Ascending aorta (tissue), 2 donors: ENCODE measurements around the gene NFIA. TPM values are rescaled to one million over a fixed set of nuclear protein-coding genes. Genes with fewer than 3 reads are reported as not detected.
A peak's percentile ranks its signal among the peaks of the same experiment; 100 is the strongest.

Experiments
- DNase-seq, 2 donors: peaks; one replicate each; pipeline ENCODE4 v3.0.0-alpha.2; 2019; ENCODE audit warnings: low spot score in 2 of 2
- H3K27ac ChIP-seq, 2 donors: fragments of 200-600 bp; sonication (generic); one replicate each; pipeline ENCODE4 v1.5.1; 2016 to 2017; ENCODE audit warnings: mild to moderate bottlenecking in 1 of 2
- H3K27me3 ChIP-seq: fragments of 200-600 bp; sonication (generic); one replicate; pipeline ENCODE4 v1.5.1; 2017
- H3K36me3 ChIP-seq, 2 donors: fragments of 200-600 bp; sonication (generic); one replicate each; pipeline ENCODE4 v1.5.1; 2016
- H3K4me1 ChIP-seq, 2 donors: fragments of 200-600 bp; sonication (generic); one replicate each; pipeline ENCODE4 v1.5.1; 2016 to 2017; ENCODE audit warnings: mild to moderate bottlenecking in 1 of 2
- H3K4me3 ChIP-seq, 2 donors: fragments of 200-600 bp; sonication (generic); one replicate each; pipeline ENCODE4 v1.5.1; 2016 to 2017; ENCODE audit warnings: mild to moderate bottlenecking in 1 of 2
- H3K9me3 ChIP-seq, 2 donors: fragments of 200-600 bp; sonication (generic); one replicate each; pipeline ENCODE4 v1.5.1; 2016
- intact Hi-C: fragments of 100-400 bp; cut with DNase I; formaldehyde crosslinking; loops from one replicate; pipeline ENCODE4 v1.15.1; 2023
- total RNA-seq: library from RNA; depleted of rRNA; stranded (reverse); fragments of >200 nt; gene quantifications from one replicate; pipeline ENCODE4 v1.1.0, GENCODE V29; 2016
- TF ChIP-seq, protein P1 (sequence below), 3 experiments: fragments of 200-600 bp in 2 of 3; fragments of 450-650 bp in 1 of 3; sonication (generic) in 2 of 3; IDR thresholded peaks; one replicate each; pipeline ENCODE4 v1.5.1; 2016 to 2019; ENCODE audit warnings: antibody characterized with exemption in 3 of 3, mild to moderate bottlenecking in 1 of 3, moderate library complexity in 1 of 3

The NFIA gene
- total RNA-seq, 1 donor from 2014 or later: 52.0 TPM

DNA sequence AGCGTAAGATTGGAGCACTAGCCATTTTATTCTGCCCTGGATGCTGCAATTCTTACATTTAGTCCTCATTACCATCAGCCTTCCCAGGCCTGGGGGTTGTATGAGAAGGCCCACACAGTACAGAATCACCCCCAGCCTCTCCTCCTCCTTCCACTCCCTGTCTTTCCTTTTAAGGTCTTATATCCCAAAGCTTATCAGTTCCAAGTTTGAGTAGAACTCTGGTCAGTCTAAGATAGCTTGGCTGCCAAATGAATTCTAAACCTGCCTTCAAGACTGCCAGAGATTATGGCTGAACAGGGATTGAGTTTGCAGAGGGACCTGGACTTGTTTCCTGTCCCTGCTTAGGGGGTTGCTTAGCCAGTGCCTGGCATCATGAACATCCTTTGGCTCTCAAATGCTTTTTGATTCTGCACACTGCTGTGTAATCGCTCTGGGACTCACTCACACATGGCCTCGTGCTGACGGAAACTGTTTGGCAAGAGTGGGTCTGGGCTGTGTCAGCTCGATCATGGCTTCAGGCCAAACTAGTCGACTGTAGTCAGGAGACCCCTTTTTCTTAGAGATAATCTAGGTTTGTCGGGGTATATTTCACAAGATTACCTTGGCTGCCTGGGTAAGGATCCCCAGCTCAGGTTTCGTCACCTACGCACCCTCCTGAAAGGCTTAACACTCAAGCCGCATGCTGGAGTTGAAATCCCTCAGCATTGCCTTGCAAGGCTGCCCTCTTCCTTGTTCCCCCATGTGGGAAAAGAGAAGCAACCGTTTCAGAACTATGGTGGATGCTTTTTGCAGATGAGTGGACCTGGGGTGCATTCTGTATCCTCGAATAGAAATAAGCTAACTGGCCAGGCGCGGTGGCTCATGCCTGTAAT is 252.6 kb downstream of the NFIA start:
- no peaks in the 10 kb centered on the region for H3K9me3 ChIP-seq
- TF ChIP-seq, protein P1, sequence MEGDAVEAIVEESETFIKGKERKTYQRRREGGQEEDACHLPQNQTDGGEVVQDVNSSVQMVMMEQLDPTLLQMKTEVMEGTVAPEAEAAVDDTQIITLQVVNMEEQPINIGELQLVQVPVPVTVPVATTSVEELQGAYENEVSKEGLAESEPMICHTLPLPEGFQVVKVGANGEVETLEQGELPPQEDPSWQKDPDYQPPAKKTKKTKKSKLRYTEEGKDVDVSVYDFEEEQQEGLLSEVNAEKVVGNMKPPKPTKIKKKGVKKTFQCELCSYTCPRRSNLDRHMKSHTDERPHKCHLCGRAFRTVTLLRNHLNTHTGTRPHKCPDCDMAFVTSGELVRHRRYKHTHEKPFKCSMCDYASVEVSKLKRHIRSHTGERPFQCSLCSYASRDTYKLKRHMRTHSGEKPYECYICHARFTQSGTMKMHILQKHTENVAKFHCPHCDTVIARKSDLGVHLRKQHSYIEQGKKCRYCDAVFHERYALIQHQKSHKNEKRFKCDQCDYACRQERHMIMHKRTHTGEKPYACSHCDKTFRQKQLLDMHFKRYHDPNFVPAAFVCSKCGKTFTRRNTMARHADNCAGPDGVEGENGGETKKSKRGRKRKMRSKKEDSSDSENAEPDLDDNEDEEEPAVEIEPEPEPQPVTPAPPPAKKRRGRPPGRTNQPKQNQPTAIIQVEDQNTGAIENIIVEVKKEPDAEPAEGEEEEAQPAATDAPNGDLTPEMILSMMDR (IDR thresholded peaks at IDR 0.05): no peak
- intact Hi-C loops: loop anchor here (5.0 to 10.0 kb wide), 4 partner anchors 38 to 363 kb away; no protein-coding TSS in a partner anchor
- peak in 1 of 2 donors; percentile 81 for DNase-seq
- H3K4me3 ChIP-seq: no peak overlapping the region
- peaks cover 3 to 37% of the 10 kb centered on the region in 2 donors for H3K4me1 ChIP-seq
- H3K27me3 ChIP-seq: no peaks in the 10 kb centered on the region
- H3K27ac ChIP-seq: peak overlapping the region; percentile 67 to 70
- peaks cover 0 to 7% of the 10 kb centered on the region in 2 donors for H3K36me3 ChIP-seq

DNA sequence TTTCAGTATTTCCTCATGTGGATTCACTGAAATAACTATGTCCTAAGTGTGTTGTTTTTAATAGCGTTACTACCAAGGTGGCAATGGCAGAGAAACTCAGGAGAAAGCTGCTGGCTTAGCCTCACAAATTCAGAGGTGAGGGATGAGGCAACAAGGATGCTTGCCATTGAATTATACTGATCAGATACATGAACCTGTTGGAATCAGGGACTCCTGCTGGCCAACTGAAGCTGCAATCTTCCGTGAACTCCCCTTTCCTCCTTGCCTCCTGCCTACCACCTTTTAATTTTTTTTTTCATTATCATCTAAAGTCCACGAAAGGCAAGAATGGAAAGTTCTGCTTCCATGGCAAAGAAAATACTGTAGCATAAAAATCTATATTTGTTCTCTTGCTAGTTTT is 254.7 kb downstream of the NFIA start:
- no peaks in the 10 kb centered on the region for H3K9me3 ChIP-seq
- intact Hi-C loops: loop anchor here (2.0 to 10.0 kb wide), 4 partner anchors 50 to 365 kb away; no protein-coding TSS in a partner anchor
- DNase-seq: no peak
- H3K4me1 ChIP-seq: peaks cover 3 to 39% of the 10 kb centered on the region in 2 donors
- no peaks in the 10 kb centered on the region for H3K27me3 ChIP-seq
- peak overlapping the region; percentile 86 to 88 for H3K27ac ChIP-seq
- H3K36me3 ChIP-seq: peaks cover 0 to 7% of the 10 kb centered on the region in 2 donors
- no peak overlapping the region for H3K4me3 ChIP-seq
- TF ChIP-seq, protein P1 (IDR thresholded peaks at IDR 0.05): peak in 1 of 3 experiments; percentile 15

DNA sequence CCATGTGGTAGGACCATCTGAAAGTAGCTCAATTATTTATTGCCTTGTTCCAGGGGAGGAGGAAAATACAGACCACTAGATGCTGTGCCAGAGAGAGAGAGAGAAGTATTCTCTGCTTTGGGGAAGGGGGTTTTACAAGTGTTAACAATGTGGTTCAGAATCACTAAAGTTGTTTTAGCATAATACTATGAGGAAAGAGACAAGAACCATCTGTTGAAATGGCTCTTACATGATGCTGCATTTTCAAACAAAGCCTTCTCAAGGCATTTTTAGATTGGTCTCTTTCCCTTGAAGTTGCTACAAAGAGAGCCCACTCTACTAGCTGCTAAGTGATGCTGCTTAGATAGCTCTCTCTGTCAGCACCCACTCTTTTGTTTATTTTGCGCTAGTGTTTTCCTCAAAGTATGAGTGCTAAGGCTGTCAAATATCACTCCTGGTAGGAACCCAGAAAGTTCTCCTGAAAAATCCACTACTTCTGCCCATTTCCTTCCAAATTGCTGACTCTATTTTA is 255.1 kb downstream of the NFIA start:
- no peaks in the 10 kb centered on the region for H3K27me3 ChIP-seq
- H3K27ac ChIP-seq: peak overlapping the region; percentile 86 to 88
- no peak for DNase-seq
- TF ChIP-seq, protein P1 (IDR thresholded peaks at IDR 0.05): no peak
- no peaks in the 10 kb centered on the region for H3K9me3 ChIP-seq
- intact Hi-C loops: loop anchor here (2.0 to 10.0 kb wide), 4 partner anchors 51 to 365 kb away; no protein-coding TSS in a partner anchor
- H3K36me3 ChIP-seq: peaks cover 0 to 7% of the 10 kb centered on the region in 2 donors
- H3K4me1 ChIP-seq: peaks cover 3 to 40% of the 10 kb centered on the region in 2 donors
- H3K4me3 ChIP-seq: peak overlapping the region; percentile 27 to 54

DNA sequence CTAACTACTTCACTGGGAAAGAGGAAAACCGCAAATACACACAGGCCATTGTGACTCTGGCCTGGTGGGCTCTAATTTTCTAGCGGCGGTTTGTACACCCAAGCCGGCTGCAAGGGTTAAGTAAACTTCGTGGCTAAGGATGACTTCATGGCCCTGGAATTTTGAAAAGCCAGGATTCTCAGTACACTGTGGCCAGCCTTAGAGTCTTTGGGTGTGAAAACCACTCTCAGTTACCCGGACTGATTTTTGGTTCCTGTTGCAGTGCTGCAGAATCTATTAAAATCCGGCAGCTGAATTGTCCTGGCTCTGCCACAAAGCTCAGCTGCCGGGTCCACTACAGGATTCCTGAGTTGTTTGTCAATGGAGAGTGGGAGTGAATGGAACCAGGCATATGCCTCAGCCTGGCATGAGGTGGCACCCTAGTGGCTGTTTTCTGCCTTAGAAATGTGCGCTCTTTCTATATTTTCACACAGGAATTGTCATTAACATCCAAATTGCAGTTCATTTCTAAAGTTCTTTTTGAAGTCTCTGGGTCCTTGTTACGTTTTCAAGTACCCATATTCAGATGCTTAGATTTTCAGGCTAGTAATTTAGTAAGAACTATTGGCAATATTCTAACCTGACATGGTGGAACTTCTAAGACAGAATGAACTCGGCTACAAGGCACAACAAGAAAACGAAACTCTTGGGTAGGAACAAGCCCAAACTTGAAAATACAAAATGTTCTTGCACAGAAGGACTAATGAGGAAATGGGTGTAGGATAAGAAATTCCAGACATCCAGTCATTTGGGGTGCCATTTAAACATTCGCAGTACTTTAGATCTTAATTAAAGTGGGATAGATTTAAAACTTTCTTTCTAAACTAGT is 255.9 kb downstream of the NFIA start:
- intact Hi-C loops: loop anchor here (1.0 to 10.0 kb wide), 8 partner anchors 51 to 366 kb away; no protein-coding TSS in a partner anchor
- DNase-seq: peak; percentile 38 to 92
- Histone ChIP-seq H3K36me3 (peaks cover 0 to 6% of the 10 kb centered on the region in 2 donors), H3K9me3 (no peaks in the 10 kb centered on the region), H3K4me1 (peaks cover 3 to 45% of the 10 kb centered on the region in 2 donors), H3K4me3 (peak overlapping the region; percentile 27 to 54), H3K27me3 (no peaks in the 10 kb centered on the region), H3K27ac (peak overlapping the region; percentile 86 to 88)
- TF ChIP-seq, protein P1 (IDR thresholded peaks at IDR 0.05): peak; percentile 71 to 80 (median 75)

DNA sequence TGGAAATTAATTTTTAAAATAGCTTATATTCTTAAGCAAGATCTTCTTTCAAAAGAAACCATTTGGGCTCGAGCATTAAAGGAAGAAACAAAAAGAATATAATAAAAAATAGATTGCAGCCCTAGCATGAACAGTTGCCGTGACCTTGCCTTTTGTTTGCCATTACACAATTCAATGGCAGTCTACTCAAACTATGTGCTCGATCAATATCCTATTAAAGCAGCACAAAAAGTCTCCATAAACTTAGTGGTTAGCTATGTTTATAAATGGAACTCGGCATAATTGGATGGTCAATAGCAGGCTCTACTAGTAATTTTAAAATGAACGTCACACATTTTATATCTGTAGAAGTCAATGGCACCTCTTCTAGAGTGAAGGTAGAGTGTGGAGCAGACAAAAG is 256.5 kb downstream of the NFIA start:
- H3K27ac ChIP-seq: peak overlapping the region; percentile 86 to 88

More for the DNA sequence above, 256.5 kb downstream of the NFIA start:
- Histone ChIP-seq H3K27me3 (no peaks in the 10 kb centered on the region), H3K4me1 (peaks cover 3 to 45% of the 10 kb centered on the region in 2 donors), H3K4me3 (peak overlapping the region; percentile 25 to 54), H3K36me3 (no peaks in the 10 kb centered on the region), H3K9me3 (no peaks in the 10 kb centered on the region)
- DNase-seq: no peak
- TF ChIP-seq, protein P1 (IDR thresholded peaks at IDR 0.05): no peak
- intact Hi-C loops: loop anchor here (1.0 to 10.0 kb wide), 7 partner anchors 114 to 367 kb away; no protein-coding TSS in a partner anchor
